LNCAP (cell line): ENCODE results near the gene CAMTA1.

Source experiments
- CTCF ChIP-seq: fragments of 450-650 bp; IDR thresholded peaks from 2 replicates; pipeline ENCODE4 v1.5.1; 2017; ENCODE audit warnings: mild to moderate bottlenecking

Gene CAMTA1

GRCh38 chr1:7579831-7580804 lies 794.9 kb downstream of the CAMTA1 start:
- TF ChIP-seq CTCF: no peak

- TF ChIP-seq CTCF: no peak
Measured at GRCh38 chr1:7580923-7581753, 795.9 kb downstream of the CAMTA1 start.

- no peak for TF ChIP-seq CTCF
Measured at GRCh38 chr1:7581754-7582459, 796.7 kb downstream of the CAMTA1 start.

- TF ChIP-seq CTCF: no peak
Measured at GRCh38 chr1:7582460-7582972, 797.3 kb downstream of the CAMTA1 start.

GRCh38 chr1:7583291-7584096 lies 798.2 kb downstream of the CAMTA1 start:
- TF ChIP-seq CTCF: no peak

- TF ChIP-seq CTCF: no peak
Measured at GRCh38 chr1:7584157-7584556, 798.9 kb downstream of the CAMTA1 start.
